Neuronal stem cell (in vitro differentiated cells): Measurements from ENCODE around the gene RHOH.

Experiments used
- DNase-seq: peaks from one replicate; pipeline ENCODE4 v3.0.0-alpha.2; 2013; ENCODE audit warnings: low spot score
- H2AFZ ChIP-seq: one replicate; pipeline ENCODE4 v1.6.1; 2013; ENCODE audit warnings: mild to moderate bottlenecking, low read length, inconsistent platforms
- H2AK5ac ChIP-seq: 2 replicates; pipeline ENCODE4 v1.6.1; 2013; ENCODE audit warnings: low read depth, mild to moderate bottlenecking, inconsistent platforms, low read length, moderate library complexity, mixed read lengths
- H2BK120ac ChIP-seq: 2 replicates; pipeline ENCODE4 v1.6.1; 2013; ENCODE audit warnings: low read depth, mild to moderate bottlenecking, inconsistent platforms, low read length, moderate library complexity, mixed read lengths
- H2BK12ac ChIP-seq: one replicate; pipeline ENCODE4 v1.6.1; 2013; ENCODE audit warnings: low read length, inconsistent platforms
- H2BK15ac ChIP-seq: 2 replicates; pipeline ENCODE4 v1.6.1; 2013; ENCODE audit warnings: mild to moderate bottlenecking, low read length, inconsistent platforms, mixed read lengths
- H2BK5ac ChIP-seq: one replicate; pipeline ENCODE4 v1.6.1; 2013; ENCODE audit warnings: inconsistent platforms, mild to moderate bottlenecking, low read length, moderate library complexity
- H3K14ac ChIP-seq: one replicate; pipeline ENCODE4 v1.6.1; 2013; ENCODE audit warnings: low read length, inconsistent platforms
- H3K18ac ChIP-seq: 2 replicates; pipeline ENCODE4 v1.6.1; 2013; ENCODE audit warnings: low read length, inconsistent platforms
- H3K23ac ChIP-seq: 2 replicates; pipeline ENCODE4 v1.6.1; 2013; ENCODE audit warnings: low read depth, mild to moderate bottlenecking, mixed read lengths, low read length, inconsistent platforms; ENCODE audit not compliant: poor library complexity
- H3K27ac ChIP-seq: replicated peaks from 3 replicates; pipeline ENCODE4 v1.5.1; 2013; ENCODE audit warnings: low read length, inconsistent platforms
- H3K27me3 ChIP-seq, 3 experiments: 2 replicates each; pipeline ENCODE4 v1.6.1; 2013; ENCODE audit warnings: low read length in 3 of 3, mild to moderate bottlenecking in 2 of 3, inconsistent platforms in 1 of 3, low read depth in 1 of 3, mixed read lengths in 1 of 3, moderate library complexity in 1 of 3; ENCODE audit not compliant: control insufficient read depth in 3 of 3, insufficient read depth in 3 of 3
- H3K36me3 ChIP-seq, 2 donors: replicated peaks in 1 of 2; 2 replicates each; pipeline ENCODE4 v1.6.1; 2013; ENCODE audit warnings: low read length in 2 of 2; ENCODE audit not compliant: control insufficient read depth in 2 of 2, insufficient read depth in 2 of 2
- H3K4ac ChIP-seq: 2 replicates; pipeline ENCODE4 v1.6.1; 2013; ENCODE audit warnings: inconsistent platforms, mild to moderate bottlenecking, low read length, moderate library complexity
- H3K4me1 ChIP-seq, 2 donors: 1 replicate in 1 of 2; 2 replicates in 1 of 2; pipeline ENCODE4 v1.6.1; 2013; ENCODE audit warnings: low read length in 2 of 2, low read depth in 1 of 2; ENCODE audit not compliant: control insufficient read depth in 2 of 2, insufficient read depth in 1 of 2
- H3K4me2 ChIP-seq: one replicate; pipeline ENCODE4 v1.6.1; 2013; ENCODE audit warnings: mild to moderate bottlenecking, low read length, inconsistent platforms; ENCODE audit not compliant: insufficient read depth, poor library complexity, severe bottlenecking
- H3K4me3 ChIP-seq, 2 donors: 2 replicates each; pipeline ENCODE4 v1.5.1; 2013; ENCODE audit warnings: low read length in 2 of 2, mild to moderate bottlenecking in 2 of 2, inconsistent platforms in 1 of 2, moderate library complexity in 1 of 2
- H3K79me1 ChIP-seq: one replicate; pipeline ENCODE4 v1.6.1; 2013; ENCODE audit warnings: low read depth, mild to moderate bottlenecking, inconsistent platforms, low read length, moderate library complexity
- H3K9ac ChIP-seq: one replicate; pipeline ENCODE4 v1.6.1; 2013; ENCODE audit warnings: mild to moderate bottlenecking, low read depth, low read length, inconsistent platforms; ENCODE audit not compliant: poor library complexity
- H3K9me3 ChIP-seq, 2 donors: replicated peaks in 1 of 2; 2 replicates each; pipeline versions ENCODE3 to v1.6.1; 2013; ENCODE audit warnings: low read length in 2 of 2, mild to moderate bottlenecking in 2 of 2, inconsistent platforms in 1 of 2, low read depth in 1 of 2, mixed read lengths in 1 of 2, moderate library complexity in 1 of 2; ENCODE audit not compliant: control insufficient read depth in 2 of 2, insufficient read depth in 1 of 2
- H4K8ac ChIP-seq: one replicate; pipeline ENCODE4 v1.6.1; 2013; ENCODE audit warnings: low read depth, mild to moderate bottlenecking, inconsistent platforms, low read length, moderate library complexity
- H4K91ac ChIP-seq: one replicate; pipeline ENCODE4 v1.6.1; 2013; ENCODE audit warnings: low read length, low read depth, mild to moderate bottlenecking, inconsistent platforms; ENCODE audit not compliant: poor library complexity
- WGBS, 2 donors: extraction: QIAGEN DNeasy Blood & Tissue Kit; methylation state at CpG; one replicate each; pipeline ENCODE4 v1.1.7; 2013; ENCODE audit warnings: missing lambda C conversion rate in 2 of 2, mixed read lengths in 1 of 2; ENCODE audit not compliant: insufficient read length in 2 of 2, insufficient replicate concordance in 1 of 2; ENCODE audit errors: extremely low coverage in 2 of 2; 5-methylcytosine and 5-hydroxymethylcytosine counted together

The RHOH gene

DNA sequence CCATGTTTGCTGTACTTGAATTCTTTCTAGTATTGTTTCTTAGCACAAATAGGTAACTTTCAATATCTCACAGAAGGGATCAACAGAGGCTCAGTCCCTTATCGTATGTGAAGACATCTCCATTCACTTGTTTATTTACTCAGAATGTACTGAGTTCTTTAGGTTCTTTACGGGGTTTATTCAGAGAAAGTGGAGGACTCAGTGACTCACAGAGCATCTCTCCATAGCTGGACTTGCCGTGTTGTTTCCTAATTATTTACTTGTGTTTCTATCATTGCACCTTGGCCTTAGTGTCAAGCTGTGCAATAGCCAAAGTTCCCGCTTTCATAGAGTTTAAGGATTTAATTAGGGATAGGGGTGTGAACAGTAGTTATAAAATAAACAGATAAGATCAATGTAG, 57.1 kb downstream of the RHOH start:
- H2BK120ac ChIP-seq = no peak overlapping the region
- no peaks in the 10 kb centered on the region for H3K27me3 ChIP-seq
- H2BK15ac ChIP-seq = no peak overlapping the region
- no peak overlapping the region for H3K23ac ChIP-seq
- no peak overlapping the region for H3K27ac ChIP-seq
- no peak overlapping the region for H3K18ac ChIP-seq
- no peaks in the 10 kb centered on the region for H3K79me1 ChIP-seq
- no peak for DNase-seq
- no peak overlapping the region for H3K14ac ChIP-seq
- H3K4me3 ChIP-seq = no peak overlapping the region
- no peak overlapping the region for H3K4ac ChIP-seq
- H2BK12ac ChIP-seq = no peak overlapping the region
- no peak overlapping the region for H3K9ac ChIP-seq
- no peaks in the 10 kb centered on the region for H3K36me3 ChIP-seq
- peaks cover 0 to 3% of the 10 kb centered on the region in 2 donors for H3K9me3 ChIP-seq
- H3K4me2 ChIP-seq = no peak overlapping the region
- peak overlapping the region; percentile 30 for H2AFZ ChIP-seq
- H2AK5ac ChIP-seq = no peak overlapping the region
- H3K4me1 ChIP-seq = peaks cover 7 to 8% of the 10 kb centered on the region in 2 donors
- H4K91ac ChIP-seq = no peak overlapping the region
- no peak overlapping the region for H2BK5ac ChIP-seq
- H4K8ac ChIP-seq = no peak overlapping the region
- WGBS, 2 donors = no CpG with 5 or more reads among the region's 4 CpGs

GRCh38 chr4:40254608-40255392, 58.0 kb downstream of the RHOH start:
- Histone ChIP-seq H3K4me1 (peaks cover 7 to 8% of the 10 kb centered on the region in 2 donors), H3K36me3 (no peaks in the 10 kb centered on the region), H3K18ac (no peak overlapping the region), H4K8ac (no peak overlapping the region), H3K27ac (no peak overlapping the region), H3K14ac (no peak overlapping the region), H4K91ac (no peak overlapping the region), H3K9ac (no peak overlapping the region), H3K4ac (no peak overlapping the region), H2BK15ac (no peak overlapping the region), H2BK120ac (no peak overlapping the region), H3K4me3 (no peak overlapping the region), H2BK12ac (no peak overlapping the region), H3K79me1 (no peaks in the 10 kb centered on the region), H2AK5ac (no peak overlapping the region), H3K9me3 (peaks cover 0 to 3% of the 10 kb centered on the region in 2 donors), H3K23ac (no peak overlapping the region), H2AFZ (peak overlapping the region; percentile 87), H3K4me2 (no peak overlapping the region), H3K27me3 (no peaks in the 10 kb centered on the region), H2BK5ac (no peak overlapping the region)
- 100% methylated on average over 1 of the region's 9 CpGs; no CpG with 5 or more reads in 1 of the 2 donors for WGBS, 2 donors
- DNase-seq = no peak

DNA sequence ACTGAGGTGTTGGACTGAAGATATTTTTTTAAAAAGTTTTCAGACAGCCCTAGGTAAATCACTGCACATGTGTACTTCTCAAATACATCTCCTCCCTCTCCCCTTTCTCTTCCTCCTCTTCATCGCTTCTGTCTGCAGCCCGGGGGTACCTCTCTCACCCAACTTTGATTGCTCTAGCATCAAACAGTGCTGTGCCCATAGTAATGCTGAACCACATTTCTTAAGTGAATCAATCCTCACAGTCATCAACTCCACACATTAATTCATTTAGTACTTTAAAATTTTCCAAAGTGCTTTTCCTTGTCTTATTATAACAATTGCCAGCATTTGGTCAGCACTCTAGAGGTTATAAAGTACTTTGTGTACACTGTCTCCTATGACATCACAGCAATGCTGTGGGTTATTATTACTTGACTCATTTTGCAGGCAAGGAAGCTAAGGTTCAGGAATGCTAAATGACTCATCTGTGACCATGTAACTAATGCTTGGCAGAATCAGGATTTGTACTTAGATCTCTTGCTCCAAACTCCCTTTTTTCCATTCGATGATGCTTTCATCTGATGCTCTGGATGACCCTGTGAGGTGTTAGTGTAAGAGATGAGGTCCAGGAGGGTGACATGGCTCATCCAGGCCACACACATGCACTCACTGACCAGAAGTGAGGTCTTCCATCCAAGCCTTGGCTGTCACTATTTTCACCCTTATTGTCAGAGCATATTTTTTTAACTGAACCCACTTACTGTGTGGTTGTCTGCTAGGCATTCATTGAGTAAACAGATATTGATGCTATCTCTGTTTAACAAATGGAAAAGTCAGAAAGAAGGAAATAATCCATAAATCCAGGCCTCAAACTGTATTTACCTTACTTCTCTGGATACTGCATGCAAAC, 58.8 kb downstream of the RHOH start:
- Histone ChIP-seq H3K23ac (no peak overlapping the region), H3K9me3 (peaks cover 0 to 2% of the 10 kb centered on the region in 2 donors), H3K79me1 (no peaks in the 10 kb centered on the region), H2BK120ac (no peak overlapping the region), H3K4me1 (peaks cover 7 to 8% of the 10 kb centered on the region in 2 donors), H3K36me3 (no peaks in the 10 kb centered on the region), H2BK12ac (no peak overlapping the region), H4K8ac (no peak overlapping the region), H2BK5ac (no peak overlapping the region), H4K91ac (no peak overlapping the region), H3K18ac (no peak overlapping the region), H3K4me2 (no peak overlapping the region), H3K4ac (no peak overlapping the region), H2AFZ (peak overlapping the region; percentile 87), H3K27ac (no peak overlapping the region), H3K9ac (no peak overlapping the region), H3K14ac (no peak overlapping the region), H2AK5ac (no peak overlapping the region), H2BK15ac (no peak overlapping the region), H3K4me3 (no peak overlapping the region), H3K27me3 (no peaks in the 10 kb centered on the region)
- DNase-seq = no peak
- no CpG with 5 or more reads among the region's 3 CpGs for WGBS, 2 donors

GRCh38 chr4:40256329-40256728, 59.5 kb downstream of the RHOH start:
- Histone ChIP-seq H2AK5ac (no peak overlapping the region), H2BK15ac (no peak overlapping the region), H2BK5ac (no peak overlapping the region), H2BK120ac (no peak overlapping the region), H2BK12ac (no peak overlapping the region), H3K4me3 (no peak overlapping the region), H3K4me1 (peaks cover 8 to 9% of the 10 kb centered on the region in 2 donors), H3K36me3 (no peaks in the 10 kb centered on the region), H3K9me3 (no peaks in the 10 kb centered on the region), H3K18ac (peak overlapping the region; percentile 56), H3K27ac (no peak overlapping the region), H4K91ac (no peak overlapping the region), H3K9ac (no peak overlapping the region), H3K27me3 (no peaks in the 10 kb centered on the region), H3K23ac (no peak overlapping the region), H3K4ac (no peak overlapping the region), H3K4me2 (no peak overlapping the region), H4K8ac (no peak overlapping the region), H3K79me1 (no peaks in the 10 kb centered on the region), H2AFZ (no peak overlapping the region), H3K14ac (no peak overlapping the region)
- DNase-seq = no peak
- no CpG with 5 or more reads among the region's 5 CpGs for WGBS, 2 donors
